NOMO-1 treated with DMSO at 0.1 percent for 48 hours (cell line): ENCODE results near the gene STPG2.

ENCODE experiments used
- DNase-seq: peaks from one replicate; lab custom pipeline; 2025; ENCODE audit not compliant: unreplicated experiment; lab: John Stamatoyannopoulos, UW

The STPG2 gene

GRCh38 chr4:97836662-97837061 is 306.6 kb downstream of the STPG2 start:
- DNase-seq: no peak

GRCh38 chr4:97828646-97829045 is 314.6 kb downstream of the STPG2 start:
- DNase-seq: no peak

- no peak for DNase-seq
Observed at GRCh38 chr4:97819294-97819693, 324.0 kb downstream of the STPG2 start.

GRCh38 chr4:97812768-97813167 is 330.5 kb downstream of the STPG2 start:
- DNase-seq: no peak

GRCh38 chr4:97786306-97786920 is 356.9 kb downstream of the STPG2 start:
- no peak for DNase-seq

- DNase-seq: no peak
Observed at GRCh38 chr4:97778174-97778573, 365.1 kb downstream of the STPG2 start.

GRCh38 chr4:97774347-97774989 is 368.8 kb downstream of the STPG2 start:
- no peak for DNase-seq

GRCh38 chr4:97770222-97770621 is 373.1 kb downstream of the STPG2 start:
- no peak for DNase-seq

- no peak for DNase-seq
Observed at GRCh38 chr4:97762115-97762512, 381.2 kb downstream of the STPG2 start.

- no peak for DNase-seq
Observed at GRCh38 chr4:97761445-97762114, 381.7 kb downstream of the STPG2 start.

GRCh38 chr4:97759785-97760184 is 383.5 kb downstream of the STPG2 start:
- peak; percentile 72 for DNase-seq

GRCh38 chr4:97752599-97752998 is 390.7 kb downstream of the STPG2 start:
- no peak for DNase-seq

GRCh38 chr4:97747945-97748344 is 395.3 kb downstream of the STPG2 start:
- no peak for DNase-seq

- peak; percentile 14 for DNase-seq
Observed at GRCh38 chr4:97720869-97721432, 422.3 kb downstream of the STPG2 start.

GRCh38 chr4:97691111-97691605 is 452.1 kb downstream of the STPG2 start:
- no peak for DNase-seq

GRCh38 chr4:97670703-97671269 is 472.5 kb downstream of the STPG2 start:
- no peak for DNase-seq

- no peak for DNase-seq
Observed at GRCh38 chr4:97665553-97665952, 477.7 kb downstream of the STPG2 start.

- DNase-seq: no peak
Observed at GRCh38 chr4:97664741-97665140, 478.5 kb downstream of the STPG2 start.

- DNase-seq: no peak
Observed at GRCh38 chr4:97662133-97662532, 481.1 kb downstream of the STPG2 start.

GRCh38 chr4:97656044-97656720 is 487.1 kb downstream of the STPG2 start:
- DNase-seq: no peak

GRCh38 chr4:97653701-97654100 is 489.6 kb downstream of the STPG2 start:
- no peak for DNase-seq
